Activated naive CD4-positive, alpha-beta T cell treated with anti-CD3 and anti-CD28 coated beads, Interleukin-2, amount 50 U/mL, for 16 hours (primary cell): ENCODE data around the gene ECI2.

Source experiments
- DNase-seq: peaks from one replicate; pipeline ENCODE4 v3.0.0-alpha.2; 2020

The ECI2 gene

GRCh38 chr6:4134841-4135664 lies at the start of gene ECI2:
TSS of gene ECI2 (minus strand) at chr6:4135575. CDS start at chr6:4135560, 15 bp downstream.
- DNase-seq, result peak; percentile 48

GRCh38 chr6:4180652-4181255 lies 45.4 kb upstream of the ECI2 start:
- DNase-seq, result no peak

- DNase-seq, result no peak
These were observed 44.7 kb upstream of the ECI2 start for GRCh38 chr6:4179960-4180651.

GRCh38 chr6:4178737-4179333 lies 43.5 kb upstream of the ECI2 start:
- no peak for DNase-seq

- no peak for DNase-seq
These were observed 41.5 kb upstream of the ECI2 start for GRCh38 chr6:4176907-4177306.

- no peak for DNase-seq
These were observed 38.7 kb upstream of the ECI2 start for GRCh38 chr6:4174042-4174441.

GRCh38 chr6:4172368-4172767 lies 37.0 kb upstream of the ECI2 start:
- DNase-seq, result no peak

GRCh38 chr6:4170297-4170696 lies 34.9 kb upstream of the ECI2 start:
- DNase-seq, result no peak

GRCh38 chr6:4169028-4169789 lies 33.8 kb upstream of the ECI2 start:
- no peak for DNase-seq

GRCh38 chr6:4167833-4168232 lies 32.5 kb upstream of the ECI2 start:
- no peak for DNase-seq

- DNase-seq, result no peak
These were observed 31.7 kb upstream of the ECI2 start for GRCh38 chr6:4167123-4167522.

GRCh38 chr6:4164456-4164855 lies 29.1 kb upstream of the ECI2 start:
- no peak for DNase-seq

- no peak for DNase-seq
These were observed 28.7 kb upstream of the ECI2 start for GRCh38 chr6:4164117-4164442.

- no peak for DNase-seq
These were observed 28.2 kb upstream of the ECI2 start for GRCh38 chr6:4163408-4164116.

- DNase-seq, result no peak
These were observed 27.0 kb upstream of the ECI2 start for GRCh38 chr6:4162370-4162769.

- no peak for DNase-seq
These were observed 24.1 kb upstream of the ECI2 start for GRCh38 chr6:4159491-4159890.

GRCh38 chr6:4157506-4157905 lies 22.1 kb upstream of the ECI2 start:
- DNase-seq, result no peak

- peak; percentile 75 for DNase-seq
These were observed 20.6 kb upstream of the ECI2 start for GRCh38 chr6:4155848-4156466.

GRCh38 chr6:4153514-4153985 lies 18.2 kb upstream of the ECI2 start:
- no peak for DNase-seq

GRCh38 chr6:4145083-4145482 lies 9.7 kb upstream of the ECI2 start:
- DNase-seq, result no peak

GRCh38 chr6:4139272-4139671 lies 3.9 kb upstream of the ECI2 start:
- DNase-seq, result no peak

- no peak for DNase-seq
These were observed 2.8 kb upstream of the ECI2 start for GRCh38 chr6:4138186-4138585.
